ENCODE results near the gene LPO. TPM values are rescaled to one million over a fixed set of nuclear protein-coding genes. Genes with fewer than 3 reads are reported as not detected.
A peak's percentile ranks its signal among the peaks of the same experiment; 100 is the strongest.

Gene LPO
- total and polyA plus RNA-seq, 2 donors (not counting 1 experiment from before 2014, with no cell fraction given), result not detected

- H3K79me2 ChIP-seq (ENCODE audit: control insufficient read depth, insufficient read depth, low read length), result no peaks in the 10 kb centered on the region
- H3K27ac ChIP-seq (ENCODE audit: insufficient read depth, low read length), result no peak overlapping the region
- H3K4me1 ChIP-seq (ENCODE audit: control insufficient read depth, extremely low read depth, insufficient read depth, low read length), result no peaks in the 10 kb centered on the region
- no peak overlapping the region for H2AFZ ChIP-seq (ENCODE audit: low read length)
- no peaks in the 10 kb centered on the region for H3K27me3 ChIP-seq (ENCODE audit: control insufficient read depth, insufficient read depth, low read length)
- DNase-seq (ENCODE audit: low read depth in 2 of 2), result peak in 1 of 2 donors; percentile 21
- peaks cover 3% of the 10 kb centered on the region for H3K36me3 ChIP-seq (ENCODE audit: control insufficient read depth, insufficient read depth, low read length)
- no peak overlapping the region for H3K4me3 ChIP-seq (replicated peaks in 1 of 4; ENCODE audit: control extremely low read depth in 1 of 4, insufficient read depth in 1 of 4, low read depth in 3 of 4, low read length in 4 of 4)
- H4K20me1 ChIP-seq (ENCODE audit: control insufficient read depth, extremely low read depth, insufficient read depth, low read length), result no peaks in the 10 kb centered on the region
- no peak overlapping the region for H3K4me2 ChIP-seq (ENCODE audit: extremely low read depth, insufficient read depth, low read length)
- H3K9ac ChIP-seq (ENCODE audit: insufficient read depth, low read length), result no peak overlapping the region
- no peak for TF ChIP-seq CTCF (conservative IDR thresholded peaks at IDR 0.05 in 1 of 2, IDR thresholded peaks at IDR 0.05 in 1 of 2; ENCODE audit: low read depth in 1 of 2, low read length in 2 of 2)
- TF ChIP-seq EZH2 (IDR thresholded peaks at IDR 0.05; ENCODE audit: low read length, missing control alignments), result no peak
- H3K9me3 ChIP-seq (ENCODE audit: control insufficient read depth, insufficient read depth, low read depth, low read length), result no peaks in the 10 kb centered on the region
Measured at GRCh38 chr17:58204796-58205195, 33.6 kb upstream of the LPO start.

GRCh38 chr17:58205936-58206335 lies 32.4 kb upstream of the LPO start:
- Histone ChIP-seq H4K20me1 (ENCODE audit: control insufficient read depth, extremely low read depth, insufficient read depth, low read length) (no peaks in the 10 kb centered on the region), H3K4me1 (ENCODE audit: control insufficient read depth, extremely low read depth, insufficient read depth, low read length) (no peaks in the 10 kb centered on the region), H3K4me3 (replicated peaks in 1 of 4; ENCODE audit: control extremely low read depth in 1 of 4, insufficient read depth in 1 of 4, low read depth in 3 of 4, low read length in 4 of 4) (no peak overlapping the region), H2AFZ (ENCODE audit: low read length) (no peak overlapping the region), H3K9ac (ENCODE audit: insufficient read depth, low read length) (no peak overlapping the region), H3K36me3 (ENCODE audit: control insufficient read depth, insufficient read depth, low read length) (peaks cover 3% of the 10 kb centered on the region), H3K9me3 (ENCODE audit: control insufficient read depth, insufficient read depth, low read depth, low read length) (no peaks in the 10 kb centered on the region), H3K79me2 (ENCODE audit: control insufficient read depth, insufficient read depth, low read length) (no peaks in the 10 kb centered on the region), H3K27ac (ENCODE audit: insufficient read depth, low read length) (no peak overlapping the region), H3K27me3 (ENCODE audit: control insufficient read depth, insufficient read depth, low read length) (no peaks in the 10 kb centered on the region), H3K4me2 (ENCODE audit: extremely low read depth, insufficient read depth, low read length) (no peak overlapping the region)
- no peak for DNase-seq (ENCODE audit: low read depth in 2 of 2)
- TF ChIP-seq CTCF (conservative IDR thresholded peaks at IDR 0.05 in 1 of 2, IDR thresholded peaks at IDR 0.05 in 1 of 2; ENCODE audit: low read depth in 1 of 2, low read length in 2 of 2) (no peak), EZH2 (IDR thresholded peaks at IDR 0.05; ENCODE audit: low read length, missing control alignments) (no peak)

GRCh38 chr17:58207451-58207850 lies 30.9 kb upstream of the LPO start:
- Histone ChIP-seq H4K20me1 (ENCODE audit: control insufficient read depth, extremely low read depth, insufficient read depth, low read length) (no peaks in the 10 kb centered on the region), H2AFZ (ENCODE audit: low read length) (no peak overlapping the region), H3K4me3 (replicated peaks in 1 of 4; ENCODE audit: control extremely low read depth in 1 of 4, insufficient read depth in 1 of 4, low read depth in 3 of 4, low read length in 4 of 4) (no peak overlapping the region), H3K9me3 (ENCODE audit: control insufficient read depth, insufficient read depth, low read depth, low read length) (no peaks in the 10 kb centered on the region), H3K27ac (ENCODE audit: insufficient read depth, low read length) (no peak overlapping the region), H3K4me1 (ENCODE audit: control insufficient read depth, extremely low read depth, insufficient read depth, low read length) (no peaks in the 10 kb centered on the region), H3K36me3 (ENCODE audit: control insufficient read depth, insufficient read depth, low read length) (peaks cover 3% of the 10 kb centered on the region), H3K9ac (ENCODE audit: insufficient read depth, low read length) (no peak overlapping the region), H3K4me2 (ENCODE audit: extremely low read depth, insufficient read depth, low read length) (no peak overlapping the region), H3K27me3 (ENCODE audit: control insufficient read depth, insufficient read depth, low read length) (no peaks in the 10 kb centered on the region), H3K79me2 (ENCODE audit: control insufficient read depth, insufficient read depth, low read length) (no peaks in the 10 kb centered on the region)
- TF ChIP-seq CTCF (conservative IDR thresholded peaks at IDR 0.05 in 1 of 2, IDR thresholded peaks at IDR 0.05 in 1 of 2; ENCODE audit: low read depth in 1 of 2, low read length in 2 of 2), result no peak
- TF ChIP-seq EZH2 (IDR thresholded peaks at IDR 0.05; ENCODE audit: low read length, missing control alignments), result no peak
- DNase-seq (ENCODE audit: low read depth in 2 of 2), result no peak
